ENCODE results near the gene FOXO3.
"Not testable (repeated sequence)": the region's sequence is repeated elsewhere in the genome, so short reads cannot be mapped to it uniquely, and the experiment has no call there.

Gene FOXO3

DNA sequence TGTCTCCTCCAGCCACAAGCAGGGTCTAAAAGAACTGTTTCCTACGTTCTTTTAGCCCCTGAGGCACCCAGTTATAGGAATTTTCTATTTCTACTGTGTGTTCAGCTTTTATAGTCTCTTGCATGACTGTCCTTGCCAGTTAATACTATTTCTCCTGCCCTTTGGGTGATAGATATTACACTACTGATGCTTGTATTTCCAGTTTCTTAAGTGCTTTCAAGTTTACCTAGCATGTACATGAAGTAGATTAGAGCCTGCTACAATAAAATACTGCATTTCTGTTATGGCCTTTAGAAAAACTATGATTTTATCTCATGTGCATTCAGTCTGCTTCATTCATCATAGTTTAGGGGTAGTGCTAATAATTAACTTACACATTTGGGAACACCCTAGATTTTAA is 89.6 kb downstream of the FOXO3 start:
- H3K9me3 ChIP-seq (ENCODE audit: control insufficient read depth, low read length): no peaks in the 10 kb centered on the region
- H3K27me3 ChIP-seq (ENCODE audit: control insufficient read depth, insufficient read depth, low read length, poor library complexity, severe bottlenecking): no peaks in the 10 kb centered on the region
- peaks cover 2% of the 10 kb centered on the region for H3K4me1 ChIP-seq (ENCODE audit: control insufficient read depth, insufficient read depth, low read length)
- no peaks in the 10 kb centered on the region for H3K36me3 ChIP-seq (ENCODE audit: control insufficient read depth, insufficient read depth, low read length)
- no peak overlapping the region for H3K4me3 ChIP-seq (ENCODE audit: insufficient read depth, low read depth, low read length)
- no peak overlapping the region for H3K27ac ChIP-seq (ENCODE audit: insufficient read depth, low read depth, low read length, poor library complexity, severe bottlenecking)
- WGBS, 2 experiments: 58 to 71% methylated on average over 1 of the region's 1 CpG

DNA sequence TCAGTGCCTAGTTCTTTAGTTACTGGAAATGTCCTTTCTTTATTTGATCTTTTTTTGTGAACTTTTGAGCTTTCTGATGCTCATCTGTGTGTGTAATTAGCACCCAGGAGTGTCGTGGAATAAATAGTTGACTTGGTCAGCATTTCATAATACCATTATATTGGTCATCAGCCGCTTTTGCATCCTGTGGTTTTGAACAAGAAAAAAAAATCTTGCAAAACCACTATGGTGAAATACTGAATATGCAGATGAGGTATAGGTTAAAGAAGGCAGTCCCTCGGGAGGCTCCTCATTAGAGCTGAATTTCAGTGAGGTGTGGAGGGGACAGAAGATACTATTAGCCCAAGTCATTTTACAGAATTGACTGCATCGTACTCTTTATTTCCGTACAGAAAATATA is 90.1 kb downstream of the FOXO3 start:
- Histone ChIP-seq H3K36me3 (ENCODE audit: control insufficient read depth, insufficient read depth, low read length) (no peaks in the 10 kb centered on the region), H3K4me3 (ENCODE audit: insufficient read depth, low read depth, low read length) (no peak overlapping the region), H3K9me3 (ENCODE audit: control insufficient read depth, low read length) (no peaks in the 10 kb centered on the region), H3K27ac (ENCODE audit: insufficient read depth, low read depth, low read length, poor library complexity, severe bottlenecking) (no peak overlapping the region), H3K4me1 (ENCODE audit: control insufficient read depth, insufficient read depth, low read length) (peaks cover 6% of the 10 kb centered on the region), H3K27me3 (ENCODE audit: control insufficient read depth, insufficient read depth, low read length, poor library complexity, severe bottlenecking) (no peaks in the 10 kb centered on the region)
- WGBS, 2 experiments: 90 to 92% methylated on average over 5 of the region's 5 CpGs

DNA sequence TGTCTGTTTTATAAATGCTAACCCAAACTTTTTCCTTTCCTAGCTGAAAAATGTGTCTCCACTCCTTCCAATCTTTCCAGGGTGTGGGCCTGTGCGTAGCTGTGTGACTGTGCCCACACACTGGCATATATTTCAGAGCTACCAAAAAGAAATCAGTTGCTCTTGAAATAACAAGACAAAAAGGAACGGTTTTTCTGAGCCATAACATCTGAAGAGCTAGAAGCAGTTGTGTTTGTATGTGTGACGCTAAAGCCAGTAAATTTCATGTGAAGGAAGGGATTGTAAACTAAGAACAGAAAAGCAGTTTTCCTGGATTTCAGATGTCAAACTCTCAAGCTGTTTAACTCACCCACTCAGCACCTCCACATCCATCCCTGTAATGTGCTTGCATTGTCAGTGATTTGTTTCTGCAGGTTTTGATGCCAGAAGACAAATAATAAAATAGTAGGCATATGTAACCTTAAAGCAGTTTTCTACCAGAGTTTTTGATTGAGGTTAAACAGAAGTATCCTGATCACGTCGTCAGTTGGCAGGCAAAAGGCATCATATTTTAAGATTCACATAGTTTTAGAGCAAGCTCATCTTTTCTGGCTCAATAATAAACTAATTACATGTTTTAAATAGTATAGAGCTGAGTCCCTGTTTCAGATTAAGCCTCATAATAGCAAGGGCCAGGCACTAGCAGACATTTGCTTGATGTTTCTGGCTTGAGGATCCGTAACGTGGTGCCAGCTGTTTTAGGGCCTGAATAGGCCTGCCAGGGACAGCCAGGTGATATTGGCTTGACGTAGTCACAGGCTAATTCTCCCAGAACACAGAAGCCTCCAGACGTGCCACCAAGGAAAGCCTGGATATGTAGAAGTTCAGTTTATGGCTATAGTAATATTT is 90.9 kb downstream of the FOXO3 start:
- H3K9me3 ChIP-seq (ENCODE audit: control insufficient read depth, low read length): no peaks in the 10 kb centered on the region
- H3K4me3 ChIP-seq (ENCODE audit: insufficient read depth, low read depth, low read length): no peak overlapping the region
- no peaks in the 10 kb centered on the region for H3K36me3 ChIP-seq (ENCODE audit: control insufficient read depth, insufficient read depth, low read length)
- peaks cover 8% of the 10 kb centered on the region for H3K4me1 ChIP-seq (ENCODE audit: control insufficient read depth, insufficient read depth, low read length)
- H3K27ac ChIP-seq (ENCODE audit: insufficient read depth, low read depth, low read length, poor library complexity, severe bottlenecking): no peak overlapping the region
- WGBS, 2 experiments: 94 to 95% methylated on average over 9 of the region's 9 CpGs
- no peaks in the 10 kb centered on the region for H3K27me3 ChIP-seq (ENCODE audit: control insufficient read depth, insufficient read depth, low read length, poor library complexity, severe bottlenecking)

DNA sequence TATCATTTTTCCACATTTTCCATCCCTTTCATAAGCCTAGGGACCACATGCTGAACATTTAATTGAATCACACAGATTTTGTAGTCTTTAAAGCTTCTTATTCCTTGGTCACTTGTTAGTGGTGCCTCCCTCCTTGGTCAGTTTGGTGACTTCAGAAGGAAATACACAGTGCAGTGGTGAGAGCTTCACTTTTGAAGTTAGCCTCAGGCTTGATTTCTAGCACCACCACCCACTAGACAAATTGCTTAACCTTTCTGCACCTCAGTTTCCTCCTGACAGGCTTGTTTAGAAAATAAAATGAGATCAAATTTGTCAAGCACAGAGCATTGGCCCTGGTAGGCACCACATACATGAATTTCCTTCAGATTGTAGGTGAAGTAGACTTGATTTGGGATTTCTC is 91.7 kb downstream of the FOXO3 start:
- Histone ChIP-seq H3K27me3 (ENCODE audit: control insufficient read depth, insufficient read depth, low read length, poor library complexity, severe bottlenecking) (no peaks in the 10 kb centered on the region), H3K4me3 (ENCODE audit: insufficient read depth, low read depth, low read length) (no peak overlapping the region), H3K36me3 (ENCODE audit: control insufficient read depth, insufficient read depth, low read length) (no peaks in the 10 kb centered on the region), H3K9me3 (ENCODE audit: control insufficient read depth, low read length) (no peaks in the 10 kb centered on the region), H3K27ac (ENCODE audit: insufficient read depth, low read depth, low read length, poor library complexity, severe bottlenecking) (no peak overlapping the region), H3K4me1 (ENCODE audit: control insufficient read depth, insufficient read depth, low read length) (peaks cover 8% of the 10 kb centered on the region)

DNA sequence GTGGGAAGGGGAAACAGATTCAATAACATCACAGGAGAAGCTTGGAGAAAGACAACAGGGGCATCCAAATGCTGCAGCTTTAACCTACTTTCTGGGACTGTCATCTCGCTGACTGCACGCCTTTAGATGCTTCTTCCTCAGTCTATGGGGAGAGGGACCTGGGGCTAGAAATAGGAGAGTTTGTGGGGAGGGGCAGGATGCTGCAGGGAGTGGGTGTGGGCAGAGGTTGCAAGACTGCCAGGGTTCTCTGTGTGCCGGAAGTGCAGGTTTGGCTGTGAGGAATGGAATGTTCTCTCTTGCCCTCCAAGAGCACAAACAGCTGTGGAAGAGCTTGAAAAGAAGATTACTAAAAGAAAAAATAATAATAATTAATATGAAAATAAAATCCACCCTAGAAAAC is 93.2 kb downstream of the FOXO3 start:
- H3K4me3 ChIP-seq (ENCODE audit: insufficient read depth, low read depth, low read length): no peak overlapping the region
- H3K36me3 ChIP-seq (ENCODE audit: control insufficient read depth, insufficient read depth, low read length): no peaks in the 10 kb centered on the region
- H3K9me3 ChIP-seq (ENCODE audit: control insufficient read depth, low read length): no peaks in the 10 kb centered on the region
- H3K27ac ChIP-seq (ENCODE audit: insufficient read depth, low read depth, low read length, poor library complexity, severe bottlenecking): no peak overlapping the region
- H3K27me3 ChIP-seq (ENCODE audit: control insufficient read depth, insufficient read depth, low read length, poor library complexity, severe bottlenecking): no peaks in the 10 kb centered on the region
- 82 to 86% methylated on average over 3 of the region's 3 CpGs for WGBS, 2 experiments
- H3K4me1 ChIP-seq (ENCODE audit: control insufficient read depth, insufficient read depth, low read length): peaks cover 8% of the 10 kb centered on the region

DNA sequence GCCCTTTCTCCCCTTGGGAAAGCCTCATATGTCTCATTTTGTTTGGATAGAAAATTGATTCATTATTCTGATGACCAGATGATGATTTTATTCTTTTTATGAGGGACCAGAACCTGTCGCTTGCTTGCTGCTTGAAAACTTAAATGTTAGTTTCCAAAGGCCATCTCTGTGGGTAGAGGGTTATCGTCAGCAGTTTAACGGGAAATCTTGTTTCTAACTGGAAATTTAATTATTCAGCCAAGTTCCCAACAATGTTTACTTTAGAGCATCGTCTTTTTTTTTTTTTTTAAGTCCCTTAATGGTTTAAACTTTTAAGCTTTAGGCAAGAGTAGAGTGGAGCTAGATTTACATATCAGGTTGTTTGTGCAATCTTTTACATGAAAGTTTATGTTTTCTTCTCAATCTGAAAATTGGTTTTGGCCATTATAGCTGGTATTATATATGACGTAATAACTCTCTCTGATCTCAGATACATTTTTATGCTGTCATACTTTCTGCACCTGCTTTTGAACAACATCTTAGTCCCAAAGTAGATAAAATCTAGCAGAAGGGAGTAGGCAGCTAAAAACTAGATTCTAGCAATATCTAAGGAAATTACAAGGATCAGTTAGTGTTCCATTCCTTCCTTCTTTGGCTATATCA is 93.9 kb downstream of the FOXO3 start:
- H3K4me1 ChIP-seq (ENCODE audit: control insufficient read depth, insufficient read depth, low read length): peaks cover 8% of the 10 kb centered on the region
- no peaks in the 10 kb centered on the region for H3K36me3 ChIP-seq (ENCODE audit: control insufficient read depth, insufficient read depth, low read length)
- no peaks in the 10 kb centered on the region for H3K27me3 ChIP-seq (ENCODE audit: control insufficient read depth, insufficient read depth, low read length, poor library complexity, severe bottlenecking)
- no peak overlapping the region for H3K27ac ChIP-seq (ENCODE audit: insufficient read depth, low read depth, low read length, poor library complexity, severe bottlenecking)
- no peaks in the 10 kb centered on the region for H3K9me3 ChIP-seq (ENCODE audit: control insufficient read depth, low read length)
- WGBS, 2 experiments: 91 to 94% methylated on average over 4 to 5 of the region's 5 CpGs
- no peak overlapping the region for H3K4me3 ChIP-seq (ENCODE audit: insufficient read depth, low read depth, low read length)

DNA sequence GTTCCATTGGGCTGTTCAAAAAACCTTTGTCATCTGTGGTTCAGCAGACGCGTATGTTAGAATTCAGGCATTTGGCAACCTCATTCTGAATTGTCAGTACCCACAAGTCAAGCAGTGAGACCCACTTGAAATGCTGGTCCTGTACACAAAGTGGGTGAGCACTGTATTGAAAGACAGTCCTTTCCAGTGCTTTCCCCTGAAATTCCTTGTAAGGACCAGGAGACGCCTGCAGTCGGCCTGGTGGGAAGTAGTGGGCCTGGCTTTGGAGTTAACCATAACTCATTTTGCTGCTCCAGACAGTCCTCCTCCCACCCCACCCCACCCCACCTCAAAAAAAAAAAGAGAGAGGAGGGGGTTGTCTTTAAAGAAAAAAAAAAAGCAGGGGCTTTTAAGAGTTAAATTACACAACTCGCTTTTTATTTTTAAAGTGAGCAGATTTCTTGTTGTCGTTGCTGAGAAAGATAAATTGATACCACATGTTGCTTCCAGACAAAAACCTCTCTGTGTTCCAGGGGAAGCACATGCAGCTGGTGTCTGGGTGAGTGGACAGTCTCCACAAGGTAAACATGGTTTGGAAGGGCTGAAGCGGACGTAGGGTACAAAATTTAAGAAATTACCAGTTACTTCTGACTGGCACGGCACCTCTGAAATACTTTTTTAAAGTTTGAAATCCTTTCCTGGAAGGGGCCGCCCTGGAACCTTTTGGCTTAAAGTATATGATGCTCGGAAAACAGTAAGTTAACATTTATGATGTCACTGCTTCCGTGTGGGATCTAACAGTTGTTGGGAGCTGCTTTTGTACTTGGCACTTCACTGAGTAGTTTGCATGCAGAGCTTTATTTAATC is 95.3 kb downstream of the FOXO3 start:
- Histone ChIP-seq H3K4me1 (ENCODE audit: control insufficient read depth, insufficient read depth, low read length) (peaks cover 8% of the 10 kb centered on the region), H3K9me3 (ENCODE audit: control insufficient read depth, low read length) (no peaks in the 10 kb centered on the region), H3K27ac (ENCODE audit: insufficient read depth, low read depth, low read length, poor library complexity, severe bottlenecking) (no peak overlapping the region), H3K4me3 (ENCODE audit: insufficient read depth, low read depth, low read length) (no peak overlapping the region), H3K27me3 (ENCODE audit: control insufficient read depth, insufficient read depth, low read length, poor library complexity, severe bottlenecking) (no peaks in the 10 kb centered on the region), H3K36me3 (ENCODE audit: control insufficient read depth, insufficient read depth, low read length) (no peaks in the 10 kb centered on the region)
- WGBS, 2 experiments: 84 to 88% methylated on average over 12 of the region's 12 CpGs

DNA sequence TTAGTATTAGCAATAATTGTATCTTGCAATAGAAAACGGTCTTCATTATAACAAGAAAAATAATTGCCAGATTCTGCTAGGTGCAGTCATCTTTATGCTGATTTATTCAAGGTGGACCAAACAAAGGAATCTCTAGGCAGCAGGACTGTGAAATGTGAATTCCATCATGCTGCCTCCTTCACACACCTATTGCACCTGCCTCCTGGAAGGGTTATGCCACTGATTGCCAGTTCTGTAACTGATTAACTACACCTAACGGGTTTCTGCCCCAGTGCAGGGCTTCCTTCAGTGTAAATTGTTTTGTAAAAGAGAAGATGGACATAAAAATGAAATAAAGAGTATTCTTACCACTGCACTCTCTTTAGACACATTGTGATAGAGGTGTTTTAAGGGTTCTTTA is 96.1 kb downstream of the FOXO3 start:
- no peak overlapping the region for H3K27ac ChIP-seq (ENCODE audit: insufficient read depth, low read depth, low read length, poor library complexity, severe bottlenecking)

DNA sequence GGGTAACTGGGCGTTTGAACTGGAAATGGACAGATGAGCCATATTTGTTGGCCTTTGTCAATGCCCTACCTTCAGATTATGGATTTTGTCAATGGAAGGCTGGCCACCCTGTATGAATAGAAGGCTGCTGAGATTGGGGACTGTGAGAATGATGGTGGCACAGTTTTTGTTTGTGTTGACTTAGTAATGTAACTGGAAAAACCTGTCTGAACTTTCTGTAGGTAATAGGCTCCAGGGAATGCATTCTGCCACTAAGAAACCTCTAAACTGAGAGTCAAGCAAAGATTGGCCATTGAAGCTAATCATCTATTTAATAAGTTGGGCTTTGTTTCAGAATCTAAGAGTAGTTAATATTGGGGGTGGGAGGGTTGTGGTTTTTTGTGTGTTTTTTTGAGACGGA is 97.5 kb downstream of the FOXO3 start:
- no peaks in the 10 kb centered on the region for H3K27me3 ChIP-seq (ENCODE audit: control insufficient read depth, insufficient read depth, low read length, poor library complexity, severe bottlenecking)
- H3K36me3 ChIP-seq (ENCODE audit: control insufficient read depth, insufficient read depth, low read length): no peaks in the 10 kb centered on the region
- no peaks in the 10 kb centered on the region for H3K9me3 ChIP-seq (ENCODE audit: control insufficient read depth, low read length)
- H3K4me3 ChIP-seq (ENCODE audit: insufficient read depth, low read depth, low read length): no peak overlapping the region
- peaks cover 8% of the 10 kb centered on the region for H3K4me1 ChIP-seq (ENCODE audit: control insufficient read depth, insufficient read depth, low read length)
- 90 to 97% methylated on average over 2 of the region's 2 CpGs for WGBS, 2 experiments
- no peak overlapping the region for H3K27ac ChIP-seq (ENCODE audit: insufficient read depth, low read depth, low read length, poor library complexity, severe bottlenecking)

More for the DNA sequence above, 96.1 kb downstream of the FOXO3 start:
- Histone ChIP-seq H3K9me3 (ENCODE audit: control insufficient read depth, low read length) (no peaks in the 10 kb centered on the region), H3K4me3 (ENCODE audit: insufficient read depth, low read depth, low read length) (no peak overlapping the region), H3K27me3 (ENCODE audit: control insufficient read depth, insufficient read depth, low read length, poor library complexity, severe bottlenecking) (no peaks in the 10 kb centered on the region), H3K36me3 (ENCODE audit: control insufficient read depth, insufficient read depth, low read length) (no peaks in the 10 kb centered on the region), H3K4me1 (ENCODE audit: control insufficient read depth, insufficient read depth, low read length) (peaks cover 8% of the 10 kb centered on the region)
- 90 to 100% methylated on average over 2 of the region's 2 CpGs for WGBS, 2 experiments

DNA sequence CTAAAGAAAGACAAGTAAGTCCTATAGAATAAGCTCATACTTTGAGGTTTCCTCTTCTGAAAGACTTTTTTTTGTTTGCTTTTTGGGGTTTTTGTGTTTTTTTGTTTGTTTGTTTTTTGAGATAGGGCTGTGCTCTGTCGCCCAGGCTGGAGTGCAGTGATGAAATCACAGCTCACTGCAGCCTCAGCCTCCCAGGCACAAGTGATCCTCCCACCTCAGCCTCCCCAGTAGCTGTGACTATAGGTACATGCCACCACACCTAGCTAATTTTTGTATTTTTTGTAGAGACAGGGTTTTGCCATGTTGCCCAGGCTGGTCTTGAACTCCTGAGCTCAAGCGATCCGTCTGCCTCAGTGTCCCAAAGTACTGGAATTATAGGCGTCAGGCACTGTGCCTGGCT is 98.1 kb downstream of the FOXO3 start:
- not testable (repeated sequence) for H3K36me3 ChIP-seq (ENCODE audit: control insufficient read depth, insufficient read depth, low read length); H3K27ac ChIP-seq (ENCODE audit: insufficient read depth, low read depth, low read length, poor library complexity, severe bottlenecking); H3K9me3 ChIP-seq (ENCODE audit: control insufficient read depth, low read length); H3K4me1 ChIP-seq (ENCODE audit: control insufficient read depth, insufficient read depth, low read length); H3K4me3 ChIP-seq (ENCODE audit: insufficient read depth, low read depth, low read length); H3K27me3 ChIP-seq (ENCODE audit: control insufficient read depth, insufficient read depth, low read length, poor library complexity, severe bottlenecking)
- 89 to 92% methylated on average over 4 of the region's 4 CpGs for WGBS, 2 experiments
